Stimulated activated CD4-positive, alpha-beta T cell treated with anti-CD3 and anti-CD28 coated beads, Interleukin-12 subunit alpha, Interleukin-12 subunit beta, amount 100 ng/mL, for 48 hours (primary cell): ENCODE data around the gene OR13C5.
"Not testable (repeated sequence)": the region's sequence is repeated elsewhere in the genome, so short reads cannot be mapped to it uniquely, and the experiment has no call there.

Experiments used
- DNase-seq, 3 donors: peaks; one replicate each; pipeline ENCODE4 v3.0.0-alpha.2; 2020; ENCODE audit warnings: low read depth in 2 of 3, low spot score in 1 of 3

Gene OR13C5, protein sequence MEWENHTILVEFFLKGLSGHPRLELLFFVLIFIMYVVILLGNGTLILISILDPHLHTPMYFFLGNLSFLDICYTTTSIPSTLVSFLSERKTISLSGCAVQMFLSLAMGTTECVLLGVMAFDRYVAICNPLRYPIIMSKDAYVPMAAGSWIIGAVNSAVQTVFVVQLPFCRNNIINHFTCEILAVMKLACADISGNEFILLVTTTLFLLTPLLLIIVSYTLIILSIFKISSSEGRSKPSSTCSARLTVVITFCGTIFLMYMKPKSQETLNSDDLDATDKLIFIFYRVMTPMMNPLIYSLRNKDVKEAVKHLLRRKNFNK

DNA sequence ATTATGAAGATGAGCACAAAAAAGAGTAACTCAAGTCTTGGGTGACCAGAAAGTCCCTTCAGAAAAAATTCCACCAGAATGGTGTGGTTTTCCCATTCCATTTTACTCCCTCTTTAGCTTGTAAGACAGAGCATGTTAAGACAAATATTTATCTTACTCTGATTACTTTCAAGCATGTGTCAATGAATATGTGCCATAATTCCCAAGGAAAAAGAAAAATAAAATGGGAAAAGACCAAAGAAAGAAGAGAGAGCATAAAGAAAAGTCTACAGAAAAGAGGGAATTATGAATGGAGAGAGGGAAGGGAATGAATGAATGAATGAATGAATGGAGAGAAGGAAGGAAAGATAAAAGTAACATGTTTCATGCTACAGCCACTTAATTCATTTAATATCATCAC, at the start of gene OR13C5:
Gene OR13C5 (minus strand): TSS at position 101 of the 400 bp plus-strand sequence. CDS start 0 bp downstream, at position 101.
- DNase-seq, result not testable (repeated sequence)

DNA sequence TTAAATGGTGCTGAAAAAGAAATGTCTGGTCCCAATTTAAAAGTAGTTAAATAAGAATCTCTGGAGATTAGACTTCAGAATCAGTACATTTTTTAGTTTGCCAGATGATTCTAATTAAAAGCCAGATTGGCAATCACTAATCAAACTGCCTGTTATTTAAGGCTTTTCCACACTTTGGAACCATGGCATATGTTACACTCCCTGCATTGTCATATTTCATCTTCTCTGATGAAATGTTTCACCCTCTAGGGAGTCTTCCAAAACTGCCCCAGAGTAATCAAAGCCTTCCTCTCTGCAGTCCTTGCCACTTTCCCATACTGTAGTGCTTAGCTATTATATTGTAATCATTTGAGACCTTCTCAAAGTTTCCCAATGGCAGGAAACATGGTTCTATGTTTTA, 36.2 kb upstream of the OR13C5 start:
- no peak for DNase-seq

DNA sequence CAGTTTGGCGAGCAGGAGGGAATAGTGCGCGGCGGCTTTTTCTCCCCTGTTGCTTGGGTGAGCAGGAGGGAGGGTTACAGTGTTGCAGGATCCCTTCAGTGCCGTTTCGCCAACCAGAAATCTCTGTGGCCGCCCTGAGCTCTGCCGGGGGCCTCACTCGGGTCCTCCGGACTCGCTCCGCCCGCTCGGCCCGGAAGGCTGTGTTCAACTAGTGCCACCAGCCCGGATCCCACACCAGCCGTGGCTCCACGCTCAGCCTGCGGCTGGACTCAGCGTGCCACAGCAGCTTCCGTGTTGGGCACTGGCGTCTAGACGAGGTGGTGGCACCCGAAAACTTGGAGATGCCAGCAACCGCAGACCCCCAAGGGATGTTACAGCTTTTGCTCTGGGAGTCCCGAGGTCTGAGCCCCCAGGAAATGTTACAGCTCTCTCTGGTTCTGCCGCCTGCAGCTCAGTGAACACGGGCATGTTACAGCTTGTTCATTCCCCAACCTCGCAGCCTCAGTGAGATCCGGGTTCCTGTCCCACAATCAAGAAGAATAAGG, 34.8 kb upstream of the OR13C5 start:
- no peak for DNase-seq

DNA sequence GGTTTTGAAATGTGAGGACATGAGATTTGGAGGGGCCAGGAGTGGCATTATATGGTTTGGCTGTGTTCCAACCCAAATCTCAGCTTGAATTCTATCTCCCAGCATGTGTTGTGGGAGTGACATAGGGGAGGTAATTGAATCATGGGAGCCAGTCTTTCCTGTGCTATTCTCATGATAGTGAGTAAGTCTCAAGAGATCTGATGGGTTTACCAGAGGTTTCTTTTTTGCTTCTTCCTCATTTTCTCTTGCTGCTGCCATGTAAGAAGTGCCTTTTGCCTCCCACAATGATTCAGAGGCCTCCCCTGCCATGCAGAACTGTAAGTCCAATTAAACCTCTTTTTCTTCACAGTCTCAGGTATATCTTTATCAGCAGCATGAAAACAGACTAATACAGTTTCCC, 26.8 kb upstream of the OR13C5 start:
- not testable (repeated sequence) for DNase-seq

DNA sequence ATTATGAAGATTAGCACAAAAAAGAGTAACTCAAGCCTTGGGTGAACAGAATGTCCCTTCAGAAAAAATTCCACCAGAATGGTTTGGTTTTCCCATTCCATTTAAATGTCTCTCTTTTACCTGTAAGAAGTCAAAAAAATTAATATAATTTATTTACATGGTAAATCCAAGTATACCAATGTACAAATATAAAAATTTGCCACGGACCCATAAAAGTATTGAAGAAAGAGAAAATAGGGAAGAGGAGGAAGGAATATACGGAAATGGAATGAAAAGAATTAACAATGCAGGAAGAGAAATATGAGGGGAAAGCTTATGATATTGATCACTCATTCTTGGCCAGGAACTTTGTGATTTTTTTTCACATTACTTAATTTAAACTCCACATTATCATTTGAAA, 18.9 kb upstream of the OR13C5 start, which contains the start of gene OR13C9:
Gene OR13C9 (minus strand): TSS at position 101 of the 400 bp plus-strand sequence. CDS start 0 bp downstream, at position 101.
- DNase-seq, result no peak

DNA sequence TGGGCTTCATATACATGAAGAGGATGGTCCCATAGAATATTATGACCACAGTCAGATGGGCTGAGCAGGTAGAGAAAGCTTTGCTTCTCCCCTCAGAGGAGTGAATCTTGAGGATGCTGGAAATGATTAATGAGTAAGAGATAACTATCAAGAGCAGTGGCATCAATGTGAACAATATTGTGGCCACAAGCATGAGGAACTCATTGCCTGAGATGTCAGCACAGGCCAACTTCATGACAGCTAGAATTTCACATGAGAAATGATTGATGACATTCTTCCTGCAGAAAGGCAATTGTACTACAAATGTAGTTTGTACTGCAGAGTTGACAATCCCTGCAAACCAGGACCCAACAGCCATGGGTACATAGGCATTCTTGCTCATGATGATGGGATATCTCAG, 18.2 kb upstream of the OR13C5 start:
- DNase-seq, result no peak

DNA sequence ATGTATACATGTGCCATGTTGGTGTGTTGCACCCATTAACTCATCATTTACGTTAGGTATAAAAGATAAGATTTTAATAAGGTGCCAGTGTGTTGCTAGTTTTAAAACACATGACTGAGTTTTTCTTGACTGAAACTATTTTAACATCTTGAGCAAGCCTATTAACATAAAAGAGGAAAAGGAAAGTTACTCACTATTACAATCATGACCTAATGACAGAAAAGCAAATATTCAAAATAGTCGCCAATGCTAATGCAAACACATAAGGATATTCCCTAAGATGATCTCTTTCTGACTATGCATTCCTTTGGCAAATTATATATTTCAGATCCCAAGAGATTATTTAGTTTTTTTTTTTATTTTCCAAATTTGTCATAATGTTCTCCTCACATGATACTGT, 12.0 kb upstream of the OR13C5 start:
- DNase-seq, result no peak

DNA sequence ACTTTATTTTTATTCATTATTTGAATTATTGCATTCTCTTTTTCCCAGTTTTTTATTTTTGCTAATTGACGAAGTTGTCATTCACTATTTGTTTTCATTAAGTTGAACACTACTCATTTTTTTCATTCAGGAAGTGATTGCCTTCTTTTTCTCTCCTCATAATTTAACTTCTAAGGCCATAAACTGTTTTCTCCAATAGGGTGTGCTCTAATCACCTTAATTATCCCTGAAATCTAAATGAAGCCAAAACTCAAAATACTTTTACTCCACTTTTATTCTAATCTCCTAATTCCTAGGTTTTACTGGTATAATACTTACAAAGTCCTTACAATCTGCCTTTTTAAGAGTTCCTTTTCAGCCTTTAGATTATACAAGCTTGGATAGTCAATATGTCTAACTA, 9.1 kb upstream of the OR13C5 start:
- DNase-seq, result no peak

DNA sequence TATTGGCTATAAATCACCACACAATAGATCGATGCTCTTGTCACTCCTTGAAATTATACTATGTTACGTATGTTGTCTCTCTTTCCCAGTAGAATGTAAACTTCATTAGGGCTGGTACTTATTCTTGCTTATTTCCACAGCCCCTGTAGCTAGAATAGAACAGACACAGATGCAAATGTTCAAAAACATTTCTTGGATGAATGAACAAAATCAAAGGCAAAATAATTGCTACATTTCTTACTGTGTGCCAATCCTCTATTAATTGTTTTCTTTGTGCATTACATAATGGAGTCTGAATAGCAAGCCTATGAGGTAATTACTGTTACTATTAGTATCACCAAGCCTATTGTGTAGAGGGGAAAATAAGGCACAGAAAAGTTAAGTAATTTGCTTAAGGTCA, 6.9 kb upstream of the OR13C5 start:
- DNase-seq, result no peak

DNA sequence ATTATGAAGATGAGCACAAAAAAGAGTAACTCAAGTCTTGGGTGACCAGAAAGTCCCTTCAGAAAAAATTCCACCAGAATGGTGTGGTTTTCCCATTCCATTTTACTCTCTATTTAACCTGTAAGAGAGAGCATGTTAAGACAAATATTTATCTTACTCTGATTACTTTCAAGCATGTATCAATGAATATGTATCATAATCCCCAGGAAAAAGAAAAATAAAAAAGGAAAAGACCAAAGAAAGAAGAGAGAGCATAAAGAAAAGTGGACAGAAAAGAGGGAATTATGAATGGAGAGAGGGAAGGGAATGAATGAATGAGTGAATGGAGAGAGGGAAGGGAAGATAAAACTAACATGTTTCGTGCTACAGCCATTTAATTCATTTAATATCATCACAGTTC, 6.3 kb upstream of the OR13C5 start, which contains the start of gene OR13C2:
Gene OR13C2 (minus strand): TSS at position 101 of the 400 bp plus-strand sequence. CDS start 0 bp downstream, at position 101.
- DNase-seq, result not testable (repeated sequence)

DNA sequence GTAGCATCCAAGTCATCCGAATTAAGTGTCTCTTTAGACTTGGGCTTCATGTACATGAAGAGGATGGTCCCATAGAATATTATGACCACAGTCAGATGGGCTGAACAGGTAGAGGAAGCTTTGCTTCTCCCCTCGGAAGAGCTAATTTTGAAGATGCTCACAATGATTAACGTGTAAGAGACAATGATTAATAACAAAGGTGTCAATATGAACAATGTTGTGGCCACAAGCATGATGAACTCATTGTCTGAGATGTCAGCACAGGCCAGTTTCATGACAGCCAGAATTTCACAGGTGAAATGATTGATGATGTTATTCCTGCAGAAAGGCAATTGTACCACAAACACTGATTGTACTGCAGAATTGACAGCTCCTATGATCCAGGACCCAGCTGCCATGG, 5.6 kb upstream of the OR13C5 start:
- DNase-seq, result no peak

DNA sequence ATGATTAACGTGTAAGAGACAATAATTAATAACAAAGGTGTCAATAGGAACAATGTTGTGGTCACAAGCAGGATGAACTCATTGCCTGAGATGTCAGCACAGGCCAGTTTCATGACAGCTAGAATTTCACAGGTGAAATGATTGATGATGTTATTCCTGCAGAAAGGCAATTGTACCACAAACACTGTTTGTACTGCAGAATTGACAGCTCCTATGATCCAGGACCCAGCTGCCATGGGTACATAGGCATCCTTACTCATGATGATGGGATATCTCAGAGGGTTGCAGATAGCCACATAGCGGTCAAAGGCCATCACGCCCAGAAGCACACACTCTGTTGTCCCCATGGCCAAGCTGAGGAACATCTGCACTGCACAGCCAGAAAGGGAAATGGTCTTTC, 464 bp downstream of the OR13C5 start:
- DNase-seq, result not testable (repeated sequence)

DNA sequence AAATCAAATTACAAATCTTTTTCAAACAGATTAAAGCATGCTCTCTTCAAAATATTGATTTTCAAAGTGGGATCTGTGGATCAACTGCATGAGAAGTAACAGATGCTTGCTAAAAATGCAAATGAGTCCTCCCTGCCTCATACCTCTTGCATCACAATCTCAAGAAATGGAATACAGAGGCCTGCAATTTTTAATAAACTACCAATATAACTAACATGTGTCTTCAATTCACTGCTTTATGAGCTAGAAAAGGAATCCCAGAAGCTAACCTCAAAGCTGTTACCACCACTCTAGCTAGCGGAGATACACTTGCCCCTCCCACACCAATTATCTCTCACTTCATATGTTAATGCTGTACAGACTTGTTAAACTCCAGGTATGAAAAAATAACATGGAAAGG, 9.6 kb downstream of the OR13C5 start:
- no peak for DNase-seq

DNA sequence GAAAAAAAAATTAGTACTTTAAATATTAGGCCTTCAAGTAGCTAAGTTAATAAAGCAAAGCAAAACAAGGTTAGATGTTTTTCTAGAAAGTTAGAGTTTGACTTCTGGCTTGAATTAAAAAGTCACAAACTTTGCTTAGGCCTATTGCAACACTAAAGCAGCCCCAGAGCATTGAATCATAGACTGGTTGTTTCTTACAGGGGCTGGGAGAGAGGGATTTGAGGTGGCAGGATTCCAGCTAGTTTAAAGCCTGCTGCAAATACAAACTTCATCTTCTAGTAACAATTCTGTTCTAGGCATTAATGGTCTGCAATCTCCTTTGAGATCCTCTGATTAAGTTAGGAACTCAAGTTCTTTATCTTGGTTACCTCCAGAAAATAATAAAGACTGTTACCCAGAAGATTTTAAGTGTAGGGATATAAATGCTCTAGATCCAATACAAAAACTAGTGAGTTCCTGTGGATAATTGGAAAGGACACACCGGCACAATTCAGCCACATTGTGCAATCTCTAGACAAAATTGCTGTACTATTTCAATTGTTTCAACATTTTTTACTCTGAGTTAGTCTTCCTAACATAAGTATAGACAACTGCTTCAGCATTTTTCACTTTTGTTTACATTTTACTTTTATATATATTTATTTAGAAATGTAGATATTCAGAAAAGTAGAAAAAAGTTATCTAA, 12.6 kb downstream of the OR13C5 start:
- DNase-seq, result no peak

DNA sequence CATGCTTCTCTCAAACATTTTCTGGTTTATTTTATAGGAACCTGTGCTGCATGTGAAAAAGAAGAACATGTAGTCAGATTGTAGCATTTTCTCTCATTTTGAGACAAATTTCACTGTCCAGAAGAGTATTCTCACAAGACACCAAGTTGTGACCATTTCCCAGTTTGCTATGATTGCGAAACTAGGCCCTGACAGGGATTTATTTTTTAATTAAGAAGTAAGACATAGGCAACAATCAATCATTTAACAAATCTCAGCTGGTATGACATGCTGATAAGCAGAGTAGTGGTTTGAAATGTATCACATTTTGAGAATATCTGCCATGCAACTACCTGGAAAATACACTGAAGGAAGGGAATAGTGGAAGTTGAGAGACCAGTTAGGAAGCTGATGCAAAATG, 18.7 kb downstream of the OR13C5 start:
- DNase-seq, result no peak

DNA sequence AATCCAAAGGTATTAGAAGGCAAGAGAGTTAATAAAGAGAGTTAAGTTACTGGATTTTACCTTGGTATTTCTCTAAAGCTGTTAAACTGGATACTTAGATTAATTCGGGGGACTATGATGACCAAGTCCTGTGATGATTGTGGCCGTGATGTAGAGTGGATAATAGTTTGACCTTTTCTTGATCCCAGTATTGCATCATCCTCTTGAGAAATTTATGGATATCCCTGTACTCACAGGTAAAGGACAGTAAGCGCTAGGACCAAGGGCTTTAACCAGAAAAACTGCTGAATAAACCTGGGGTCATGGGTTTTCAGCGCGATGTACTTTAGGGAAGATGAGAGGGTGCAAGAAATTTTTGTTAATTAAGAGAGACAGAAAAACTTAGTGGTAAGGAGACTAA, 21.9 kb downstream of the OR13C5 start:
- no peak for DNase-seq

DNA sequence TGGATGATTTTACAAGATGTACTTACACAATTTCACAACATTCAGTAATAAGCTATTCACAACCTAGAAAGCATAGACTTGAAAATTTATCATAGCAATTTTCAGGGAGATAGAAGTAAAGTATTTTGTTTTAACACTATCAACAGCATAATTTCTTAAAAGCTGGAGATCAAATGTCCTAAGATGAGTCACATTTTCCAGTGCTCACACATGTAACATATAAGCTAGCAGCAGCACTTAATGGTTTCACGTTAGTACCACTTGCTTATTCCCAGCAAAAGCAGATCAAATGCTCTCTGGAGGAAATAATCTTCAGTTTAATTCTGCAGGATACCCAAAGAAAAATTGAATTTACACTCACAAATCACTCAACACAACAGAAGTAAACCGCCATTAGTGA, 23.8 kb downstream of the OR13C5 start:
- DNase-seq, result no peak

DNA sequence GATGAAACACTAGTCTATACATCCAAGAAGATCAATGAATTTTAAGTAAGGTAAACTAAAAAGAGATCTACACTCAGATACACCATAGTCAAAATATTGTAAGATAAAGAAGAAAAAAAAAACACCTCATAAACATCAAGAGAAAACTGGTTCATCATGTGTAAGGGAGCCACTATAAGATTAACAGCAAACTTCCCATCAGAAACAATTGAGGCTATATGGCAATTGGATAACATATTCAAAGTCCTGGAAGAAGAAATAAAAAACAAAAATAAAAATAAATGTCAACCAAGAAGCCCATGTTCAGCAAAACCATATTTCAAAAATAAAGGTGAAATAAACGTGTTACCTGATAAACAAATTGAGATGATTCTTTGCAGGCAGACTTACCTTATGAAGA, 26.6 kb downstream of the OR13C5 start:
- DNase-seq, result no peak

DNA sequence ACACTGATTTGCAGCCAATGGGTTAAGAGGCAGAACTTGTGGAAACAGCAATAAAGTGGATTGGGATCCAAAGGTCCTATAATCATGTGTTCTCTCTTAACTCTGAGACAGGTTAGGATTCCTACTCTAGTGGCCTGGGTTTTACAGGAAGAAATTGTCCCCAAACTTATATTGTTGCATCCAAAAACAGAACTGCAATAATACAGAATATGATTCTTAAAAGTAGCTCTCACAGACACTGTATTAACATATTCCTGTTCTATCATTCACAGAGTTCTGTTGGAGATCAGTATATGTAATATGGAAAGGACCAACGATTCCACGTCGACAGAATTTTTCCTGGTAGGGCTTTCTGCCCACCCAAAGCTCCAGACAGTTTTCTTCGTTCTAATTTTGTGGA, 30.3 kb downstream of the OR13C5 start, which contains the start of gene OR13C8:
Gene OR13C8 (plus strand): TSS at position 301 of the 400 bp plus-strand sequence. CDS start 0 bp downstream, at position 301.
- DNase-seq, result no peak

DNA sequence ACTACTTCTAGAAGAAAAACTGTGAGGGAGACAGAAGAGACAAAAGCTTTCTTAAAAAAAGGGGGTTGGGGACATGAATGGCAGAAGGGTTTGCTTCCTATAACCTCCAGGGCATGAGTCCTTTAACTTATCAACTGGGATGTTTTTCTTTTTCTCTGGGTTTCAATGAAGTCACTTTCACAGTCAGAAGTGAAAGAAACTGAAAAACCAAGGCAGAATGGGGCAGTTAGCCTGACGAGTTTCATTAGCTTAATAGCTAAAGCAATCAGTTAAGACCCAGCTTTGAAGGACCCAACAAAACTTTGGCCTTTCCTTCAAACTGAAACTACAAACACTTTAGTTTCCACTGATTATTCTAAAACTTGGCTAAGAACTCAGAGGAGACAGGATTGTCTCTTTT, 34.9 kb downstream of the OR13C5 start:
- DNase-seq, result no peak

DNA sequence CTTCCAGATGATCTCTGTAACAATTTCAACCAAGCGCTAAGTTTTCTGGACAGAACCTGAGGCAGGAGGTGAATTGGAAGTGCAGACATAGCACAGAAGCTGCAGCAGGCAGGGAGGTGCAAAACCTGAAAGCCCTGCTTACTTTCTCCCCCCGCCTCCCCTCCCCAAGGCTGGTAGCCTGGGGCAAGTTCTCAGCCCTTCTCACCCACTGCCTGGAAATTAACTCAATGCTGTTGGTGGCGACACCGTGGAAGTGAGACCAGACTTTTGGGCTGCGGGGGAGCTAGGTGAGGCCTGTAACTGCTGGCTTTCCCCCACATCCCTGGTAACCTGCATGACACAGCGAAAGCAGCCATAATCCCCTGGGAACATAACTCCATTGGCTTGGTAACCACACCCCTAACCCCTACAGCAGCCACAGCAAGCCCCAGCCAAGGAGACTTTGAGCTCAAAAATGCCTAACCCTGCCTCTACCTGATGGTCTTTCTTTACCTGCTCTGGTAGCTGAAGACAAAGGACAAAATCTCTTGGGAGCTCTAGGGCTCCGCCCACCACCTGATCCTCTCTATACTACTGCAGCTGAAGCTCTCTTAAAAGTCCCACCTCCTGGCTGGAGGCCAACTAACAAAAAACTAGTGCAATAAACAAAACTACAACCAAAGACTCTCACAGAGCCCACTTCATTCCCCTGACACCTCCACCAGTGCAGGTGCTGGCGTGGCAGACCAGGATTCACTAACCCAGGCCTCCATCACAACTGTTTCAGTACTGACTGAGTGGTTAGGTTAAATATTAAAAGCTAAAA, 42.2 kb downstream of the OR13C5 start:
- no peak for DNase-seq
